ENCODE measurements around the gene FBXO42.
"Not testable (repeated sequence)": the region's sequence is repeated elsewhere in the genome, so short reads cannot be mapped to it uniquely, and the experiment has no call there.

Gene FBXO42

GRCh38 chr1:16374266-16374665 lies 22.0 kb upstream of the FBXO42 start:
- no peak for DNase-seq (ENCODE audit: low read depth, low spot score)
- no peak overlapping the region for H3K4me3 ChIP-seq (ENCODE audit: low read length)

GRCh38 chr1:16372535-16373285 lies 20.4 kb upstream of the FBXO42 start:
- DNase-seq (ENCODE audit: low read depth, low spot score), result no peak
- H3K4me3 ChIP-seq (ENCODE audit: low read length), result no peak overlapping the region

GRCh38 chr1:16371725-16372124 lies 19.4 kb upstream of the FBXO42 start:
- H3K4me3 ChIP-seq (ENCODE audit: low read length), result no peak overlapping the region
- no peak for DNase-seq (ENCODE audit: low read depth, low spot score)

- H3K4me3 ChIP-seq (ENCODE audit: low read length), result no peak overlapping the region
- DNase-seq (ENCODE audit: low read depth, low spot score), result no peak
Observed at GRCh38 chr1:16369821-16370220, 17.5 kb upstream of the FBXO42 start.

- DNase-seq (ENCODE audit: low read depth, low spot score), result no peak
- H3K4me3 ChIP-seq (ENCODE audit: low read length), result peak overlapping the region; percentile 94
Observed at GRCh38 chr1:16367968-16368890, 15.9 kb upstream of the FBXO42 start.

- DNase-seq (ENCODE audit: low read depth, low spot score), result no peak
- H3K4me3 ChIP-seq (ENCODE audit: low read length), result peak overlapping the region; percentile 94
Observed at GRCh38 chr1:16367258-16367967, 15.1 kb upstream of the FBXO42 start.

- peak; percentile 99 for DNase-seq (ENCODE audit: low read depth, low spot score)
- peak within 1 kb of the TSS; percentile 94 for H3K4me3 ChIP-seq (ENCODE audit: low read length)
Observed at GRCh38 chr1:16366722-16367257, 14.5 kb upstream of the FBXO42 start, which contains the start of gene SZRD1. TSS of gene SZRD1 (plus strand) at chr1:16367242. CDS start at chr1:16367258, 16 bp downstream.

- not testable (repeated sequence) for DNase-seq (ENCODE audit: low read depth, low spot score); H3K4me3 ChIP-seq (ENCODE audit: low read length)
Observed at GRCh38 chr1:16365146-16365498, 12.8 kb upstream of the FBXO42 start.

- no peak for DNase-seq (ENCODE audit: low read depth, low spot score)
- no peak overlapping the region for H3K4me3 ChIP-seq (ENCODE audit: low read length)
Observed at GRCh38 chr1:16356867-16357266, 4.6 kb upstream of the FBXO42 start.

GRCh38 chr1:16354619-16355018 lies 2.3 kb upstream of the FBXO42 start:
- no peak for DNase-seq (ENCODE audit: low read depth, low spot score)
- no peak overlapping the region for H3K4me3 ChIP-seq (ENCODE audit: low read length)

- DNase-seq (ENCODE audit: low read depth, low spot score), result no peak
- peak overlapping the region; percentile 92 for H3K4me3 ChIP-seq (ENCODE audit: low read length)
Observed at GRCh38 chr1:16352842-16353535, 709 bp upstream of the FBXO42 start.

GRCh38 chr1:16351456-16351993 lies 755 bp downstream of the FBXO42 start:
- DNase-seq (ENCODE audit: low read depth, low spot score), result no peak
- H3K4me3 ChIP-seq (ENCODE audit: low read length), result peak overlapping the region; percentile 92

GRCh38 chr1:16349847-16350406 lies 2.4 kb downstream of the FBXO42 start:
- H3K4me3 ChIP-seq (ENCODE audit: low read length), result no peak overlapping the region
- DNase-seq (ENCODE audit: low read depth, low spot score), result no peak

- no peak for DNase-seq (ENCODE audit: low read depth, low spot score)
- H3K4me3 ChIP-seq (ENCODE audit: low read length), result no peak overlapping the region
Observed at GRCh38 chr1:16348414-16349182, 3.7 kb downstream of the FBXO42 start.

GRCh38 chr1:16343276-16343675 lies 9.0 kb downstream of the FBXO42 start:
- H3K4me3 ChIP-seq (ENCODE audit: low read length); DNase-seq (ENCODE audit: low read depth, low spot score): not testable (repeated sequence)

- no peak for DNase-seq (ENCODE audit: low read depth, low spot score)
- H3K4me3 ChIP-seq (ENCODE audit: low read length), result no peak overlapping the region
Observed at GRCh38 chr1:16342331-16343062, 9.8 kb downstream of the FBXO42 start.

- no peak for DNase-seq (ENCODE audit: low read depth, low spot score)
- H3K4me3 ChIP-seq (ENCODE audit: low read length), result no peak overlapping the region
Observed at GRCh38 chr1:16340673-16341072, 11.6 kb downstream of the FBXO42 start.

Measured in Jurkat, Clone E6-1 (cell line).